Panc1 (cell line): ENCODE data around the gene CHST15. TPM values are rescaled to one million over a fixed set of nuclear protein-coding genes. Genes with fewer than 3 reads are reported as not detected.

Experiments
- ATAC-seq: fragments of 200-7000 bp; cut with Tn5 transposase; 2 replicates; pipeline ENCODE4 v1.9.1; 2020; ENCODE audit warnings: mild to moderate bottlenecking, moderate library complexity
- BruUV-seq: library from RNA; stranded (reverse); fragments of 400-500 nt; replicated peaks from 2 replicates; lab custom pipeline; 2021; lab: Mats Ljungman, UMichigan
- CTCF ChIA-PET: fragments of 300-600 bp; sonication (Branson Sonifier 250); formaldehyde crosslinking; loops from one replicate; lab custom pipeline; 2022; ENCODE audit warnings: antibody characterized with exemption; lab: Charles Lee
- POLR2A ChIA-PET: fragments of 300-600 bp; sonication (Branson Sonifier 250); formaldehyde crosslinking; loops from one replicate; lab custom pipeline; 2022; ENCODE audit warnings: antibody characterized with exemption; lab: Charles Lee
- DNase-seq: peaks from one replicate; pipeline ENCODE4 v3.0.0-alpha.2; 2010; ENCODE audit warnings: low read depth, low spot score
- H3K27ac ChIP-seq: 2 replicates; pipeline ENCODE4 v1.5.1; 2011; ENCODE audit warnings: mild to moderate bottlenecking, low read length, inconsistent platforms
- H3K27me3 ChIP-seq: fragments of 200-500 bp; sonication (Bioruptor generic); 2 replicates; pipeline ENCODE4 v1.6.0; 2014; ENCODE audit warnings: low read length, inconsistent platforms; ENCODE audit not compliant: control insufficient read depth, insufficient read depth
- H3K36me3 ChIP-seq: fragments of 200-500 bp; sonication (Bioruptor generic); 2 replicates; pipeline ENCODE4 v1.5.1; 2014; ENCODE audit warnings: inconsistent platforms, mild to moderate bottlenecking, low read length, moderate library complexity; ENCODE audit not compliant: control insufficient read depth, insufficient read depth
- H3K4me1 ChIP-seq: 2 replicates; pipeline ENCODE4 v1.5.1; 2011; ENCODE audit warnings: inconsistent platforms, mild to moderate bottlenecking, low read length, moderate library complexity; ENCODE audit not compliant: control insufficient read depth, insufficient read depth
- H3K4me3 ChIP-seq, 2 experiments: 2 replicates each; pipeline ENCODE4 v1.5.1; 2011 to 2012; ENCODE audit warnings: low read depth in 2 of 2, low read length in 2 of 2, mild to moderate bottlenecking in 2 of 2, inconsistent platforms in 1 of 2, moderate library complexity in 1 of 2
- H3K9me3 ChIP-seq: fragments of 200-500 bp; sonication (Bioruptor generic); 2 replicates; pipeline ENCODE4 v1.5.1; 2014; ENCODE audit warnings: low read depth, mild to moderate bottlenecking, inconsistent platforms, low read length, moderate library complexity; ENCODE audit not compliant: control insufficient read depth, insufficient read depth
- POLR2AphosphoS5 ChIP-seq: IDR thresholded peaks from 2 replicates; pipeline ENCODE4 v1.6.1; 2012; ENCODE audit warnings: mild to moderate bottlenecking, low read depth, low read length, moderate library complexity
- SIN3A ChIP-seq: IDR thresholded peaks from 2 replicates; pipeline ENCODE4 v1.6.1; 2012; ENCODE audit warnings: low read depth, mild to moderate bottlenecking, low read length, moderate library complexity, borderline replicate concordance; ENCODE audit not compliant: insufficient read depth
- TCF7L2 ChIP-seq: IDR thresholded peaks from 2 replicates; pipeline ENCODE4 v1.6.1; 2011; ENCODE audit warnings: mild to moderate bottlenecking, low read depth, low read length, inconsistent platforms
- in situ Hi-C: cut with HindIII; loops from 2 replicates; pipeline ENCODE4 v1.10.0; 2016; ENCODE audit warnings: low sequenced_read_pairs, low pct_unique_long_range_greater_than_20kb
- intact Hi-C: fragments of 100-400 bp; cut with micrococcal nuclease; formaldehyde crosslinking; loops from one replicate; pipeline ENCODE4 v1.10.0; 2022; ENCODE audit not compliant: unreplicated experiment
- total RNA-seq: library from RNA; stranded (reverse); gene quantifications from one replicate; pipeline ENCODE4 v1.2.1, GENCODE V29; 2021; ENCODE audit not compliant: unreplicated experiment
- TF ChIP-seq, protein P1 (sequence below), 2 experiments: IDR thresholded peaks; 2 replicates each; pipeline ENCODE4 v1.6.1; 2011 to 2012; ENCODE audit warnings: low read depth in 2 of 2, control low read depth in 1 of 2, low read length in 1 of 2, mild to moderate bottlenecking in 1 of 2, moderate library complexity in 1 of 2; ENCODE audit not compliant: insufficient read depth in 1 of 2
- TF ChIP-seq, protein P2 (sequence below): fragments of 450-650 bp; IDR thresholded peaks from 2 replicates; pipeline ENCODE4 v1.5.1; 2017; ENCODE audit warnings: mild to moderate bottlenecking

Gene CHST15
- total RNA-seq, 1 experiment from 2014 or later, result 33.2 TPM

DNA sequence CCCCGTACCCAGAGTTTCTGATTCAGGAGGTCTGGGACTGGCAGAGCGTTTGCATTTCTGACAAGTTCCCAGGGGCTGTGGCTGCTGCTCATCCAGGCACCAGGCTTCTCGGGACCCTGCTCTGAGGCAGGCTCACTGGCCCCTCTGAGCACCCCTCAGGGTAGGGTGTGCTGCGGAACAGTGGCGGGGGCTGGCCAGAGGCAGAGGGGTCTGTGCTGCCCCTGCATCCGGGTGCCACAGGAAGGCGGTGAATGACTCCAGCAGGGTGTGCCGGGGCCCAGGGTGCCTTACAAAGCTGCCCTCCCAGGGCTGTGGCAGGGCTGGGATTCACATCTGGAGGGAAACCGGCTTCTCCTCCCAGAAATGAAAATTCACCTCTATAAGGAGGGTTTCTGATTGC is 77.4 kb downstream of the CHST15 start:
- no TSS peak for BruUV-seq
- H3K4me3 ChIP-seq, result no peak overlapping the region
- H3K36me3 ChIP-seq, result no peaks in the 10 kb centered on the region
- no peak overlapping the region for H3K27ac ChIP-seq
- H3K4me1 ChIP-seq, result no peaks in the 10 kb centered on the region
- POLR2A ChIA-PET, result no interaction called here
- DNase-seq (no peak), ATAC-seq (no peak)
- in situ Hi-C loops (no loop called here), intact Hi-C loops (no loop called here)
- no peaks in the 10 kb centered on the region for H3K27me3 ChIP-seq
- CTCF ChIA-PET, result no interaction called here
- H3K9me3 ChIP-seq, result no peaks in the 10 kb centered on the region
- TF ChIP-seq POLR2AphosphoS5, result no peak
- TF ChIP-seq, protein P1, sequence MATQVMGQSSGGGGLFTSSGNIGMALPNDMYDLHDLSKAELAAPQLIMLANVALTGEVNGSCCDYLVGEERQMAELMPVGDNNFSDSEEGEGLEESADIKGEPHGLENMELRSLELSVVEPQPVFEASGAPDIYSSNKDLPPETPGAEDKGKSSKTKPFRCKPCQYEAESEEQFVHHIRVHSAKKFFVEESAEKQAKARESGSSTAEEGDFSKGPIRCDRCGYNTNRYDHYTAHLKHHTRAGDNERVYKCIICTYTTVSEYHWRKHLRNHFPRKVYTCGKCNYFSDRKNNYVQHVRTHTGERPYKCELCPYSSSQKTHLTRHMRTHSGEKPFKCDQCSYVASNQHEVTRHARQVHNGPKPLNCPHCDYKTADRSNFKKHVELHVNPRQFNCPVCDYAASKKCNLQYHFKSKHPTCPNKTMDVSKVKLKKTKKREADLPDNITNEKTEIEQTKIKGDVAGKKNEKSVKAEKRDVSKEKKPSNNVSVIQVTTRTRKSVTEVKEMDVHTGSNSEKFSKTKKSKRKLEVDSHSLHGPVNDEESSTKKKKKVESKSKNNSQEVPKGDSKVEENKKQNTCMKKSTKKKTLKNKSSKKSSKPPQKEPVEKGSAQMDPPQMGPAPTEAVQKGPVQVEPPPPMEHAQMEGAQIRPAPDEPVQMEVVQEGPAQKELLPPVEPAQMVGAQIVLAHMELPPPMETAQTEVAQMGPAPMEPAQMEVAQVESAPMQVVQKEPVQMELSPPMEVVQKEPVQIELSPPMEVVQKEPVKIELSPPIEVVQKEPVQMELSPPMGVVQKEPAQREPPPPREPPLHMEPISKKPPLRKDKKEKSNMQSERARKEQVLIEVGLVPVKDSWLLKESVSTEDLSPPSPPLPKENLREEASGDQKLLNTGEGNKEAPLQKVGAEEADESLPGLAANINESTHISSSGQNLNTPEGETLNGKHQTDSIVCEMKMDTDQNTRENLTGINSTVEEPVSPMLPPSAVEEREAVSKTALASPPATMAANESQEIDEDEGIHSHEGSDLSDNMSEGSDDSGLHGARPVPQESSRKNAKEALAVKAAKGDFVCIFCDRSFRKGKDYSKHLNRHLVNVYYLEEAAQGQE (IDR thresholded peaks at IDR 0.05; ENCODE audit: insufficient read depth in 1 of 2, low read depth in 2 of 2, low read length in 1 of 2), result no peak
- TF ChIP-seq TCF7L2, result no peak
- no peak for TF ChIP-seq SIN3A

DNA sequence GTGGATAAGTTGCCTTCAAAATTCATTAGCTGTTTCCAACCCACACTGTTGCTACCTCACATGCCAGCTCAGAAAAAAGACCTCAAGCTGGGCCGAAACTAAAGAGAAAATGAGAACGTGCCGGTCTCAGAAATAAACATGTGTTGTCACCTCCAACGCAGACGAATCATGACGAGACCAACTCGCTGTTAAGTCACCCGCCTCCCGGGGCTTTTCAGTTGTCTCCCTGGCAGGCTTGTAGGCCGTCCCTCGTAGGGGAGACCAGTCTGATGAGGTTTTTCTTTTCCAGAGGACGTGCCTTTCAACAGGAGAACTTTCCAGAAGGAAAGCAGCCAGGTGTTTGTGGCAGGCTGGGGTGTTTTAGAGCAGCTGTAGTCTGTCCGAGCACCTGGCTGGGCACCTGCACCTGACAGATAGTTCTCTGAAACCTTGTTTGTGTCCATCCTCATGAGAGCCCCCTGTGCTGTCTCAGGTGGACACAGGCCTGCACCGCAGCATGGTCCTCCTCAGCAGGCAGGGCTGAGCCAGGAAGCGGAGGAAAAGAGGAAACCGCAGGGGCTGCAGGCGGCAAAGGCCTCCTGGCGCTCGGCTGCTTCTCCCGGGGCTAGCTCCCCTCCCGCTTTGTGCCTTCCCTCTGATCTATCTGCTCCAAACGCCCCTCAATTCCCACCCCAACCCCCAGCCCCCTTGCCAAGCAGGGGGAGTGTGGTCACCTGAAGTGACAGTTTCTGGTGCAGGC is 78.8 kb downstream of the CHST15 start:
- DNase-seq (no peak), ATAC-seq (no peak)
- BruUV-seq, result no TSS peak
- H3K4me1 ChIP-seq, result no peaks in the 10 kb centered on the region
- in situ Hi-C loops, result no loop called here
- TF ChIP-seq POLR2AphosphoS5, result no peak
- H3K27ac ChIP-seq, result no peak overlapping the region
- intact Hi-C loops, result no loop called here
- H3K9me3 ChIP-seq, result no peaks in the 10 kb centered on the region
- no peaks in the 10 kb centered on the region for H3K27me3 ChIP-seq
- H3K36me3 ChIP-seq, result no peaks in the 10 kb centered on the region
- POLR2A ChIA-PET, result no interaction called here
- H3K4me3 ChIP-seq, result no peak overlapping the region
- CTCF ChIA-PET, result no interaction called here

DNA sequence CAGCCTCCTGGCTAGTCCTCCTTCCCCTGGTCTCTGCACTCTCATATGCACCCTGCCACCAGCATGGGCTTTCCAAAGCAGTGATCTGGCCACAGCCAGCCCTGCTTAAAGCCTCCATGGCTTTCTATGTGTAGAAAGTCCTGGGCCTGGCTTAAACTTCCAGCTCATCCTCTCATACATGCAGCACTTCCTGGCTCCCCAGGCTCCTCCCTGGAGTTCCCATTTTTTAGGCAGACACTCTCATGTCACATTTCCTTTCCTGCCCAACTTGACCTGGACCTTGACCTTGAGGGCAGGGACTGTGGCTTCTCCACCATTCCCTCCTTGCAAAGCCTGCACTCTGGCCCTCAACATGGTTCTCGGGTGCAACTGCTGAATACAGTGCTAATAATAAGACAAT is 79.5 kb downstream of the CHST15 start:
- H3K36me3 ChIP-seq, result no peaks in the 10 kb centered on the region
- ChIA-PET CTCF (no interaction called here), POLR2A (no interaction called here)
- H3K27ac ChIP-seq, result no peak overlapping the region
- TF ChIP-seq TCF7L2 (no peak), SIN3A (no peak), POLR2AphosphoS5 (no peak)
- TF ChIP-seq, protein P2, sequence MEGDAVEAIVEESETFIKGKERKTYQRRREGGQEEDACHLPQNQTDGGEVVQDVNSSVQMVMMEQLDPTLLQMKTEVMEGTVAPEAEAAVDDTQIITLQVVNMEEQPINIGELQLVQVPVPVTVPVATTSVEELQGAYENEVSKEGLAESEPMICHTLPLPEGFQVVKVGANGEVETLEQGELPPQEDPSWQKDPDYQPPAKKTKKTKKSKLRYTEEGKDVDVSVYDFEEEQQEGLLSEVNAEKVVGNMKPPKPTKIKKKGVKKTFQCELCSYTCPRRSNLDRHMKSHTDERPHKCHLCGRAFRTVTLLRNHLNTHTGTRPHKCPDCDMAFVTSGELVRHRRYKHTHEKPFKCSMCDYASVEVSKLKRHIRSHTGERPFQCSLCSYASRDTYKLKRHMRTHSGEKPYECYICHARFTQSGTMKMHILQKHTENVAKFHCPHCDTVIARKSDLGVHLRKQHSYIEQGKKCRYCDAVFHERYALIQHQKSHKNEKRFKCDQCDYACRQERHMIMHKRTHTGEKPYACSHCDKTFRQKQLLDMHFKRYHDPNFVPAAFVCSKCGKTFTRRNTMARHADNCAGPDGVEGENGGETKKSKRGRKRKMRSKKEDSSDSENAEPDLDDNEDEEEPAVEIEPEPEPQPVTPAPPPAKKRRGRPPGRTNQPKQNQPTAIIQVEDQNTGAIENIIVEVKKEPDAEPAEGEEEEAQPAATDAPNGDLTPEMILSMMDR, result no peak
- TF ChIP-seq, protein P1 (IDR thresholded peaks at IDR 0.05; ENCODE audit: insufficient read depth in 1 of 2, low read depth in 2 of 2, low read length in 1 of 2), result no peak
- H3K27me3 ChIP-seq, result no peaks in the 10 kb centered on the region
- no peaks in the 10 kb centered on the region for H3K9me3 ChIP-seq
- H3K4me1 ChIP-seq, result no peaks in the 10 kb centered on the region
- no TSS peak for BruUV-seq
- ATAC-seq, result no peak
- in situ Hi-C loops (no loop called here), intact Hi-C loops (no loop called here)
- no peak for DNase-seq
- no peak overlapping the region for H3K4me3 ChIP-seq
